T-cell (primary cell): Measurements from ENCODE around the gene SPCS2. TPM values are rescaled to one million over a fixed set of nuclear protein-coding genes. Genes with fewer than 3 reads are reported as not detected.

Experiments used
- ATAC-seq, 4 experiments: fragments of 200-7000 bp in 3 of 4; fragments of 150-1000 bp in 1 of 4; cut with Tn5 transposase; replicated peaks in 1 of 4; 1 replicate in 3 of 4; 2 replicates in 1 of 4; pipeline ENCODE4 v1.10.0; 2021; ENCODE audit warnings: moderate library complexity in 3 of 4, mild to moderate bottlenecking in 2 of 4, moderate number of reproducible peaks in 1 of 4
- CTCF ChIA-PET, 2 donors: fragments of 300-600 bp; sonication (Branson Sonifier 250); formaldehyde crosslinking; loops; one replicate each; lab custom pipeline; 2022; ENCODE audit warnings: antibody characterized with exemption in 2 of 2; lab: Charles Lee
- POLR2A ChIA-PET, 2 donors: fragments of 300-600 bp; sonication (Branson Sonifier 250); formaldehyde crosslinking; loops; one replicate each; lab custom pipeline; 2022; ENCODE audit warnings: antibody characterized with exemption in 2 of 2; lab: Charles Lee
- DNase-seq, 35 experiments: peaks; one replicate each; pipeline versions ENCODE4 v3.0.0 to v3.0.0-alpha.2; 2013 to 2023
- H3K27ac ChIP-seq: one replicate; pipeline ENCODE4 v1.5.1; 2013; ENCODE audit warnings: low read length
- H3K27me3 ChIP-seq, 2 experiments: replicated peaks in 1 of 2; 1 replicate in 1 of 2; 2 replicates in 1 of 2; pipeline versions ENCODE4 v1.6.1 to v1.7.0; 2013; ENCODE audit warnings: low read length in 1 of 2, mixed read lengths in 1 of 2; ENCODE audit not compliant: control insufficient read depth in 2 of 2, insufficient read depth in 2 of 2; ENCODE audit errors: extremely low read depth in 1 of 2
- H3K36me3 ChIP-seq, 2 donors: 1 replicate in 1 of 2; 2 replicates in 1 of 2; pipeline versions ENCODE4 v1.6.1 to v1.7.0; 2013; ENCODE audit warnings: low read length in 1 of 2; ENCODE audit not compliant: control insufficient read depth in 2 of 2, insufficient read depth in 1 of 2; ENCODE audit errors: extremely low read depth in 1 of 2
- H3K4me1 ChIP-seq, 2 experiments: 1 replicate in 1 of 2; 2 replicates in 1 of 2; pipeline versions ENCODE4 v1.6.1 to v1.7.0; 2013; ENCODE audit warnings: low read length in 2 of 2, mixed read lengths in 1 of 2; ENCODE audit not compliant: insufficient read depth in 2 of 2, control insufficient read depth in 1 of 2; ENCODE audit errors: extremely low read depth in 1 of 2
- H3K4me3 ChIP-seq, 2 donors: 1 replicate in 1 of 2; 2 replicates in 1 of 2; pipeline versions ENCODE4 v1.5.1 to v1.7.0; 2013; ENCODE audit warnings: mild to moderate bottlenecking in 2 of 2, low read length in 1 of 2, moderate library complexity in 1 of 2; ENCODE audit not compliant: control insufficient read depth in 1 of 2; ENCODE audit errors: extremely low read depth in 1 of 2
- H3K9me3 ChIP-seq: 2 replicates; pipeline ENCODE4 v1.7.0; 2013
- H3K27ac Mint-ChIP-seq, 2 donors: one replicate each; pipeline ENCODE4 v1.8.0; 2020 to 2021; ENCODE audit warnings: mild to moderate bottlenecking in 2 of 2, mixed read lengths in 2 of 2
- H3K27me3 Mint-ChIP-seq, 2 donors: one replicate each; pipeline ENCODE4 v1.8.0; 2021 to 2022; ENCODE audit warnings: mixed read lengths in 2 of 2
- H3K36me3 Mint-ChIP-seq: one replicate; pipeline ENCODE4 v1.8.0; 2021; ENCODE audit warnings: mixed read lengths
- H3K4me1 Mint-ChIP-seq, 3 donors: one replicate each; pipeline ENCODE4 v1.8.0; 2020 to 2022; ENCODE audit warnings: mixed read lengths in 3 of 3, mild to moderate bottlenecking in 1 of 3
- H3K4me3 Mint-ChIP-seq, 3 donors: one replicate each; pipeline ENCODE4 v1.8.0; 2020 to 2022; ENCODE audit warnings: mild to moderate bottlenecking in 3 of 3, mixed read lengths in 3 of 3, moderate library complexity in 3 of 3
- H3K9me3 Mint-ChIP-seq, 3 donors: one replicate each; pipeline ENCODE4 v1.8.0; 2020 to 2022; ENCODE audit warnings: mixed read lengths in 3 of 3
- WGBS: methylation state at CpG from one replicate; pipeline ENCODE4 v1.1.5; 2013; ENCODE audit warnings: missing lambda C conversion rate; ENCODE audit not compliant: insufficient coverage; 5-methylcytosine and 5-hydroxymethylcytosine counted together
- total RNA-seq, 35 experiments: library from RNA in 6 of 35; stranded (reverse) in 6 of 35; fragments of 120-200 nt in 1 of 35; gene quantifications; one replicate each; pipeline versions ENCODE4 v1.2.1 to v1.2.4 and lab custom pipeline; 2013 to 2026

SPCS2 gene
- total RNA-seq (100 to 1,000 TPM in 1 of 5 donors, 10 to 100 TPM in 4; 75.4 to 101 (median 90.8) TPM), total RNA-seq (lab: John Stamatoyannopoulos, UW) (9.1 to 39.7 (median 17.8) reads per million in 29 experiments)
- total RNA-seq (2013) = 41.5 TPM

GRCh38 chr11:74948898-74949752 is at the start of gene SPCS2, which contains the start of gene XRRA1:
SPCS2 (plus strand) TSS chr11:74949266; CDS start chr11:74949286, 20 bp downstream.
XRRA1 (minus strand) TSS chr11:74949091; CDS start chr11:74940878, 8,213 bp downstream.
- Mint-ChIP-seq H3K27ac (peak within 1 kb of the TSS; percentile 85 to 91), H3K27me3 (no peaks in the 10 kb centered on the region), H3K4me1 (peaks cover 53 to 82% (median 55%) of the 10 kb centered on the region in 3 donors), H3K4me3 (peak within 1 kb of the TSS; percentile 88 to 97 (median 90)), H3K36me3 (peaks cover 18% of the 10 kb centered on the region), H3K9me3 (no peaks in the 10 kb centered on the region)
- ATAC-seq = peak; percentile 97 to 99 (median 98)
- peak within 1 kb of the TSS; percentile 90 for H3K27ac ChIP-seq
- DNase-seq = peak; percentile 88 to 100 (median 98)
- CTCF ChIA-PET = interaction anchor here in 1 of 2 donors (0.6 kb wide), 1 partner anchor 312 kb away, joined by 4 read pairs; no protein-coding TSS in a partner anchor
- H3K36me3 ChIP-seq = peaks cover 0 to 16% of the 10 kb centered on the region in 2 donors
- under 1% methylated on average over 63 of the region's 67 CpGs for WGBS
- H3K9me3 ChIP-seq = no peaks in the 10 kb centered on the region
- peaks cover 15 to 20% of the 10 kb centered on the region in 2 experiments for H3K4me1 ChIP-seq
- POLR2A ChIA-PET = no interaction called here
- peak within 1 kb of the TSS; percentile 69 to 93 for H3K4me3 ChIP-seq
- H3K27me3 ChIP-seq = no peaks in the 10 kb centered on the region

DNA sequence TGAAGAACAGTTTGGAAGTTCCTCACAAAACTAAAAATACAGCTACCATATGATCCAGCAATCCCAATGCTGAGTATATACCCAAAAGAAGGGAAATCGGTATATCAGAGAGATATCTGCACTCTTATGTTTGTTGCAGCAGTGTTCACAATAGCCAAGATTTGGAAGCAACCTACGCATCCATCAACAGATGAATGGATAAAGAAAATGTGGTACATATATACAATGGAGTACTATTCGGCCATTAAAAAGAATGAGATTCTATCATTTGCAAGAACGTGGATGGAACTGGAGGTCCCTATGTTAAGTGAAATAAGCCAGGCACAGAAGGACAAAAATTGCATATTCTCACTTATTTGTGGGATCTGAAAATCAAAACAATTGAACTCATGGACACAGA is 46.7 kb upstream of the SPCS2 start:
- H3K27ac ChIP-seq = no peak overlapping the region
- H3K27me3 ChIP-seq = no peaks in the 10 kb centered on the region
- DNase-seq = no peak
- POLR2A ChIA-PET = interaction anchor here in 1 of 2 donors (0.6 kb wide), 1 partner anchor 886 kb away, joined by 3 read pairs; no protein-coding TSS in a partner anchor
- no peaks in the 10 kb centered on the region for H3K9me3 ChIP-seq
- no peak for ATAC-seq
- CTCF ChIA-PET = no interaction called here
- H3K4me3 ChIP-seq = no peak overlapping the region
- H3K36me3 Mint-ChIP-seq = peaks cover 63% of the 10 kb centered on the region
- no peak overlapping the region for H3K4me3 Mint-ChIP-seq
- no CpG with 5 or more reads among the region's 4 CpGs for WGBS
- peaks cover 0 to 15% of the 10 kb centered on the region in 2 donors for H3K36me3 ChIP-seq
- no peaks in the 10 kb centered on the region for H3K27me3 Mint-ChIP-seq
- H3K27ac Mint-ChIP-seq = no peak overlapping the region
- H3K4me1 Mint-ChIP-seq = peaks cover 0 to 5% (median 0%) of the 10 kb centered on the region in 3 donors
- H3K4me1 ChIP-seq = no peaks in the 10 kb centered on the region
- H3K9me3 Mint-ChIP-seq = peaks cover 8 to 41% (median 29%) of the 10 kb centered on the region in 3 donors

DNA sequence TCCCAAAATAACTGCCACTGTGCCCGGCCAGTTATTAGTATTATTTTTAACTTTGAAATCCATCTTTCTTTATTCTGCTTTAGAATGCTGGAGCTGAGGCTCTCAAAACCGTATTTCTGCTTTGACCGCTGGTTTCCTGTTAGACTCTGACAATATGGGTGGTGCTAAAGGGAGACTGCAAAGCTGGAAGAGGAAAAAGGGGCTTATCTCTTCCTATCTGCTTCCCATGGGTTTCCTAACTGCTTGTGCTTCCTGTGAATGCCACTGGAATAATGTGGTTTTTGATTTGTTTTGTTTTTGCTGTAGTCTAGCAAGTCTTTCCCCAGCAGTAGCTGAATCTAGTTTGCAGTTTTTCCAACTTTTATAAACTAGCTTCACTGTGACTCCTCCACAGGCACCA is 43.7 kb upstream of the SPCS2 start:
- H3K27ac Mint-ChIP-seq = peak overlapping the region in 1 of 2 donors; percentile 13
- H3K36me3 ChIP-seq = peaks cover 0 to 26% of the 10 kb centered on the region in 2 donors
- H3K36me3 Mint-ChIP-seq = peaks cover 68% of the 10 kb centered on the region
- no CpG with 5 or more reads among the region's 3 CpGs for whole genome bisulfite sequencing
- no peaks in the 10 kb centered on the region for H3K9me3 ChIP-seq
- H3K4me1 ChIP-seq = no peaks in the 10 kb centered on the region
- no peak overlapping the region for H3K4me3 Mint-ChIP-seq
- ChIA-PET POLR2A (no interaction called here), CTCF (interaction anchor here in 1 of 2 donors (0.7 kb wide), 1 partner anchor 132 kb away, joined by 3 read pairs; no protein-coding TSS in a partner anchor)
- H3K9me3 Mint-ChIP-seq = peaks cover 4 to 23% (median 11%) of the 10 kb centered on the region in 3 donors
- no peaks in the 10 kb centered on the region for H3K27me3 ChIP-seq
- H3K4me1 Mint-ChIP-seq = peaks cover 0 to 5% (median 0%) of the 10 kb centered on the region in 3 donors
- H3K4me3 ChIP-seq = no peak overlapping the region
- DNase-seq = no peak
- no peak overlapping the region for H3K27ac ChIP-seq
- no peaks in the 10 kb centered on the region for H3K27me3 Mint-ChIP-seq
- no peak for ATAC-seq

DNA sequence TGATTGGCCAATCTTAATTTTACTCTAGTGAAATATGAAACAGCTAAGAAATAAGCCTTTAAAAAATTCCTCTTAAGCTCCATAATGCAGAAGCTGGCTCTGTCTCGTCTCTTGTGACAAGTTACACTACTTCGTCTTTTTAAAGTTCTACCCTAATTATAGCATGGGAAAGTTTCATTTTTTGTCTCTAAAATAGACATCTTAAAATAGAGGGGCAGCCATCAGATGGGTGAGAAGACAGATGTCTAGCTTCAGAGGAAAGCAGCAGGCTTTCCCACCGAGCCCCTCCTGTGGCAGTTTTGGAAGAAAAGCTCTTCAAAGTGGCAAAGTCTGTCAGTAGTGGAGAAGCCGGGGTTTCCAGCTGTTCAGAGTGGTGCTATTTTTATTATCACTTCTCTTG is 39.7 kb upstream of the SPCS2 start:
- H3K27me3 Mint-ChIP-seq = no peaks in the 10 kb centered on the region

GRCh38 chr11:74909812-74910211 is 39.3 kb upstream of the SPCS2 start:
- peaks cover 67% of the 10 kb centered on the region for H3K36me3 Mint-ChIP-seq
- WGBS = no CpG with 5 or more reads among the region's 4 CpGs
- DNase-seq = no peak
- Histone ChIP-seq H3K4me3 (no peak overlapping the region), H3K36me3 (peaks cover 0 to 39% of the 10 kb centered on the region in 2 donors), H3K27me3 (no peaks in the 10 kb centered on the region), H3K4me1 (no peaks in the 10 kb centered on the region), H3K9me3 (no peaks in the 10 kb centered on the region), H3K27ac (no peak overlapping the region)
- no peak overlapping the region for H3K27ac Mint-ChIP-seq
- no peaks in the 10 kb centered on the region for H3K27me3 Mint-ChIP-seq
- no peak overlapping the region for H3K4me3 Mint-ChIP-seq
- H3K4me1 Mint-ChIP-seq = peaks cover 0 to 5% (median 0%) of the 10 kb centered on the region in 3 donors
- no peaks in the 10 kb centered on the region for H3K9me3 Mint-ChIP-seq
- POLR2A ChIA-PET = interaction anchor here in 1 of 2 donors (0.6 kb wide), 1 partner anchor 12 kb away, joined by 3 read pairs; no protein-coding TSS in a partner anchor
- no peak for ATAC-seq
- CTCF ChIA-PET = no interaction called here

More for the DNA sequence above, 39.7 kb upstream of the SPCS2 start:
- H3K9me3 ChIP-seq = no peaks in the 10 kb centered on the region
- no CpG with 5 or more reads among the region's 4 CpGs for WGBS
- DNase-seq = no peak
- no peaks in the 10 kb centered on the region for H3K27me3 ChIP-seq
- no peak overlapping the region for H3K4me3 Mint-ChIP-seq
- peaks cover 0 to 5% (median 0%) of the 10 kb centered on the region in 3 donors for H3K4me1 Mint-ChIP-seq
- H3K27ac Mint-ChIP-seq = no peak overlapping the region
- no peak for ATAC-seq
- no peak overlapping the region for H3K4me3 ChIP-seq
- no peak overlapping the region for H3K27ac ChIP-seq
- peaks cover 0 to 39% of the 10 kb centered on the region in 2 donors for H3K36me3 ChIP-seq
- H3K9me3 Mint-ChIP-seq = no peaks in the 10 kb centered on the region
- POLR2A ChIA-PET = interaction anchor here in 1 of 2 donors (0.6 kb wide), 1 partner anchor 12 kb away, joined by 3 read pairs; no protein-coding TSS in a partner anchor
- peaks cover 62% of the 10 kb centered on the region for H3K36me3 Mint-ChIP-seq
- CTCF ChIA-PET = interaction anchor here in 1 of 2 donors (0.6 kb wide), 1 partner anchor 459 kb away, joined by 5 read pairs; no protein-coding TSS in a partner anchor
- H3K4me1 ChIP-seq = no peaks in the 10 kb centered on the region

- H3K36me3 Mint-ChIP-seq = peaks cover 40% of the 10 kb centered on the region
- Histone ChIP-seq H3K4me3 (no peak overlapping the region), H3K27me3 (no peaks in the 10 kb centered on the region), H3K9me3 (no peaks in the 10 kb centered on the region), H3K27ac (no peak overlapping the region), H3K4me1 (no peaks in the 10 kb centered on the region), H3K36me3 (peaks cover 3 to 18% of the 10 kb centered on the region in 2 donors)
- no peak overlapping the region for H3K4me3 Mint-ChIP-seq
- no peak overlapping the region for H3K27ac Mint-ChIP-seq
- ChIA-PET POLR2A (interaction anchor here in 1 of 2 donors (0.7 kb wide), 1 partner anchor 453 kb away, joined by 3 read pairs; no protein-coding TSS in a partner anchor), CTCF (interaction anchor here in 1 of 2 donors (1.1 to 1.2 kb wide), 2 partner anchors 9 to 11 kb away, joined by 3 read pairs; no protein-coding TSS in a partner anchor)
- H3K27me3 Mint-ChIP-seq = no peaks in the 10 kb centered on the region
- DNase-seq (no peak), ATAC-seq (no peak)
- H3K9me3 Mint-ChIP-seq = no peaks in the 10 kb centered on the region
- H3K4me1 Mint-ChIP-seq = no peaks in the 10 kb centered on the region
Measured at GRCh38 chr11:74923125-74923524, 25.9 kb upstream of the SPCS2 start.
